ENCODE data around the gene DOK7.

DOK7 gene

DNA sequence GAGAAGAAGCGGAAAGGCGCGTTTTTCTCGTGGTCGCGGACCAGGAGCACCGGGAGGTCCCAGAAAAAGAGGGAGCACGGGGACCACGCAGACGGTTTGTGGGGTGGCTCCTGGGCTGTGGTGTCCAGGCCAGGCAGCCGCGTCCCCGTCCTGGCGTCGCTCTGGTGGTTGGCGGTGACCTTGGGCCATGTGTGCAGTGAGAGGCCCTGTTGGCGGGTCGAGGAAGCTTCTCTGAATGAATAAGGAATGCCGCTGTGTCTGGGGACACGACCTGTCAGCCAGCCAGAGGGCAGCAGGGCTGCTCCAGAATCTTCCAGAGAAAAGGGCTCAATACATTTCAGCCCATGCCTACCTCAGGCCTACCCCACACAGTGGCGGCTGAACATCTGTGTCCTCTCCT lies 45.7 kb upstream of the DOK7 start:
- no peak overlapping the region for H3K4me3 ChIP-seq (ENCODE audit: low read depth, low read length)
- DNase-seq (ENCODE audit: low read depth) = no peak
- no peak for TF ChIP-seq CTCF (IDR thresholded peaks at IDR 0.05; ENCODE audit: low read depth, low read length, missing control alignments)

DNA sequence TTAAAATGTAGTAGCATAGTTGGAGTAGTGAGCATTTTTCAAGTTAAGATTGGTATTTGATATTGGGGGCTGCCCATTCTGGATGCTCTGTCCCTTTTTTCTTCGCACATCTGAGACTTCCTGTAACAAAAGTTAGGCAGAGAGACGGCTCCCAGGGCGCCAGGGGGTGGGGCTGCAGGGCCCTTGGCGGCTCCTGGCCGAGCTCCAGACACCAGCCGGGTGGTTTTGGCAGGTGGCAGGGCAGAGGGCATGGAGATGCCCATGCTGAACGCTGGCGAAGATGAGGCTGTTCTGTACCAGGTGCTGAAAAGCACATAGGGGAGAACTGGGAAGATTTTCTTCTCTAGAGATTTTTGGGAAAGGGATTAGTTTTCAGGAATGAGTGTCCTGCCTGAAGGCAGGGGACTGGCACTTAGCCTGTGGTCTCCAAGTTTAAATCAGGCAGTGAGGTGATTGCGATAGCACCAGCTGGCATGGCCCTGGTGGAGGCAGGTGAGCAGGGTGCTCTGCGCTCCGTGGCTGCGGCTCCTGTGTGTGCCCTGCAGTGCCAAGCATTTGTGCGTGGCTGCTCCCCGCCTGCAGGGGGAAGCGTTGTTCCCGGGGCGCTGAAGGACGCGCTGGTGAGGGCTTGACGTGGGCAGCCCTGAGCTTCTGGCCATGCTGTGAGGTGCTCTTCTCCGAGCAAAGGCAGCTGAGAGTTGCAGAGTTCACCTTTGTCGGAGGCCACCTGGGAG lies 44.9 kb upstream of the DOK7 start:
- DNase-seq (ENCODE audit: low read depth) = no peak
- H3K4me3 ChIP-seq (ENCODE audit: low read depth, low read length) = no peak overlapping the region
- peak; percentile 13 for TF ChIP-seq CTCF (IDR thresholded peaks at IDR 0.05; ENCODE audit: low read depth, low read length, missing control alignments)

DNA sequence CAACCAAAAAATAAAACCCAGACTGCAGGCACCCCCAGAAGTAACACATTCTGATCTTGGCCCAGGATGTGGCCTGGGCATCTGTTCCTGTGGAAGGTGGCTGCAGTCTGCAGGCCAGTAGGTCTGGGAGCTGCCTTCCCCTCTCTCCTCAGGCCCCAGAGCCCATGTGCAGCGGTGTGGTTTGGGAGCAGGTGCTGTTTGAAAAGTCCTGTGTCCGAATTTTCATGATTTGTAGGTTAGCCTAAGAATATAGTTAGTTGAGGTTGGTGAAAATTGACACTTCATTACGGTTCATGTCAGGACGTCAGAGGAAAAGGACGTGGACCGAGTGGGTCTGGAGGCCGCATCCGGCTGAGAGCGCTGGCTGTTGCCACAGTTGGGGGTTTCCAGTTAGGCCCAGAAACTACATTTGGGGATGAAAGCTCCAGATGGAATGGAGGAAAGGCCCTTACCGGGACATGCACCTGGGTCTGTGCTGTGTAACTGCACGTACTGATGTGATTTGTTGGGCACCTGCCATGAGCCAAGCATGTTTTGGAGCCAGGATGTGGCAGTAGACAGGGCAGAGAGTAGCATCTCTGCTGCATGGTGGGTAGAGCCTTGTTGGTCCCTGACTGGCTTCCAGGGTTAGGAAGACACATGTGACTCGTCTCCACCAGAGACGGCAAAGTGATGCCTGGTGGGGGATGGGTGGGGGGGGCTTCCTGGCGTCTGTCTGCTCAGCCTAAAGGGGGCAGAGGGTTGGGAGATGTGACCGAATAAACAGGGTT lies 43.1 kb upstream of the DOK7 start:
- no peak overlapping the region for H3K4me3 ChIP-seq (ENCODE audit: low read depth, low read length)
- no peak for DNase-seq (ENCODE audit: low read depth)
- no peak for TF ChIP-seq CTCF (IDR thresholded peaks at IDR 0.05; ENCODE audit: low read depth, low read length, missing control alignments)

DNA sequence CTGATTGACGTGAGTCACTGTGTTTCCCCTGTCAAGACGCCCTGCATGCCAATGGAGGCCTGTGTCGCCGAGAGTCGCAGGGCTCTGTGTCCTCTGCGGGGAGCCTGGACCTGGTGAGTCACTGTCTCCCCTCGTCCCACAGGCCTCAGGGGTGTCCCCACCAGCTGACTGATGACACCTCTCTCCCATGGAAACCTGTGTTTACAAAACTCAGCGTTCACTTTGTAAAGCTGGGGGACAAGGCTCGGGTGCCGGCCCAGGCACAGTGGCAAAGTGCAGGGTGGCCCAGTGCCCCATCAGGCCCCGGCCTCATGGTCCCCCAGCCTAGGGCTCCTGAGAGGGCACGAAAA lies 42.5 kb upstream of the DOK7 start:
- no peak for DNase-seq (ENCODE audit: low read depth)
- TF ChIP-seq CTCF (IDR thresholded peaks at IDR 0.05; ENCODE audit: low read depth, low read length, missing control alignments) = no peak
- no peak overlapping the region for H3K4me3 ChIP-seq (ENCODE audit: low read depth, low read length)

DNA sequence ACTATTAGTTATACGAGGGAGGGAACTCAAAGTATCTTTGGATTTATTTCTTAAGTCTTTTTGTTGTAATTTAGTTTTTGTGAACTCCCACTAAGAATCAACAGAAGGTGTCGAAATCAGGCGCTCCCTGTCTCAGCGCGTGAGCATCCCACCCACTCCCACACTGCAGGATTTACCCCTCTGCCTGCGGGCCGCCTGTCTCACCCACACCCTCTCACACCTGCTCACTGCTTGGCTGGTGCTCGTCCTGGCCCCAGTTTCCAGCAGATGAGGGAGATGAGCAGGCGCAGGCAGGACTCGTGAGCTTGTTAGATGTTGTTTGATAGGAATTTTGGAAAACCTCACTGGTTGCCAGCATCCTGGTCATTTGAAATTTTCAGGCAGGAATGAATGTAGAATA lies 42.1 kb upstream of the DOK7 start:
- no peak for TF ChIP-seq CTCF (IDR thresholded peaks at IDR 0.05; ENCODE audit: low read depth, low read length, missing control alignments)
- DNase-seq (ENCODE audit: low read depth) = no peak

DNA sequence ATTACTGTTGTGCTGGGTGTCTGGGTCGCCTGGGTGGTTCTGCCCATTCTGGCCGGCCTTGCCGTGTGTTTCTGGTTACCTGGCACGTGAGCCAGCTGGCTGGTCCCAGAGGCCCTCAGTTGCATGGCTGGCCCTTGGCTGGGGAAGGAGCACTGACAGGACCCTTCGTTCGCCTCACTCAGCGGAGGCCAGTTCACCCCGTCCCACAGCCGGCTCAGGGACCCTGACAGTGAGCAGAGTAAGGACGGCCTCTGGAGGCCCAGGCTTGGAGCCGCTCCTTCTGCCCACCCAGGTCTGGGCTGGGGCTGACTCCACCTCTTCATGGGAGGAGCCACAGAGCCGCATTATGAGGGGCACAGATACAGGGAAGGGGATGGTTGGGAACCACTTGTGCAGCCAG lies 41.6 kb upstream of the DOK7 start:
- no peak for DNase-seq (ENCODE audit: low read depth)
- H3K4me3 ChIP-seq (ENCODE audit: low read depth, low read length) = no peak overlapping the region
- no peak for TF ChIP-seq CTCF (IDR thresholded peaks at IDR 0.05; ENCODE audit: low read depth, low read length, missing control alignments)

More for the DNA sequence above, 42.1 kb upstream of the DOK7 start:
- H3K4me3 ChIP-seq (ENCODE audit: low read depth, low read length) = no peak overlapping the region

Data from GM12864 (cell line).